GM23248 (cell line): ENCODE results near the gene PRDM16. TPM values are rescaled to one million over a fixed set of nuclear protein-coding genes. Genes with fewer than 3 reads are reported as not detected.

ENCODE experiments used
- DNase-seq: peaks from one replicate; pipeline ENCODE4 v3.0.0-alpha.2; 2015
- H2AFZ ChIP-seq: fragments of 200-600 bp; sonication (generic); 2 replicates; pipeline ENCODE4 v1.6.1; 2016; ENCODE audit warnings: antibody characterized with exemption
- H3F3A ChIP-seq: fragments of 200-600 bp; sonication (generic); 2 replicates; pipeline ENCODE4 v1.6.1; 2016; ENCODE audit warnings: mild to moderate bottlenecking, antibody characterized with exemption, mixed run types; ENCODE audit not compliant: insufficient read depth
- H3K27ac ChIP-seq: fragments of 200-600 bp; sonication (generic); 2 replicates; pipeline ENCODE4 v1.5.1; 2016; ENCODE audit warnings: mild to moderate bottlenecking
- H3K27me3 ChIP-seq: fragments of 200-600 bp; sonication (generic); replicated peaks from 2 replicates; pipeline ENCODE4 v1.6.1; 2016; ENCODE audit warnings: mild to moderate bottlenecking; ENCODE audit not compliant: insufficient read depth
- H3K36me3 ChIP-seq: fragments of 200-600 bp; sonication (generic); 2 replicates; pipeline ENCODE4 v1.6.1; 2016; ENCODE audit warnings: low read depth, mild to moderate bottlenecking
- H3K4me1 ChIP-seq: fragments of 200-600 bp; sonication (generic); 2 replicates; pipeline ENCODE4 v1.6.1; 2016; ENCODE audit warnings: mild to moderate bottlenecking; ENCODE audit not compliant: insufficient read depth
- H3K4me2 ChIP-seq: fragments of 200-600 bp; sonication (generic); one replicate; pipeline ENCODE4 v1.6.1; 2016; ENCODE audit warnings: mild to moderate bottlenecking; ENCODE audit not compliant: unreplicated experiment
- H3K4me3 ChIP-seq: fragments of 200-600 bp; sonication (generic); 2 replicates; pipeline ENCODE4 v1.5.1; 2016; ENCODE audit warnings: mild to moderate bottlenecking
- H3K79me2 ChIP-seq: fragments of 200-600 bp; sonication (generic); 2 replicates; pipeline ENCODE4 v1.6.1; 2016; ENCODE audit warnings: mild to moderate bottlenecking; ENCODE audit not compliant: insufficient read depth
- H3K9ac ChIP-seq: fragments of 200-600 bp; sonication (generic); 2 replicates; pipeline ENCODE4 v1.6.1; 2016; ENCODE audit warnings: mild to moderate bottlenecking
- H3K9me2 ChIP-seq: fragments of 200-600 bp; sonication (generic); 2 replicates; pipeline ENCODE4 v1.6.1; 2016; ENCODE audit warnings: mixed run types, mild to moderate bottlenecking, moderate library complexity; ENCODE audit not compliant: insufficient read depth
- H3K9me3 ChIP-seq: fragments of 200-600 bp; sonication (generic); one replicate; pipeline ENCODE4 v1.6.1; 2017; ENCODE audit warnings: low read depth
- H4K20me1 ChIP-seq: fragments of 200-600 bp; sonication (generic); 2 replicates; pipeline ENCODE4 v1.6.0; 2016; ENCODE audit not compliant: insufficient read depth
- EZH2 ChIP-seq: fragments of 200-600 bp; sonication (generic); IDR thresholded peaks from 2 replicates; pipeline ENCODE4 v1.6.1; 2018; ENCODE audit warnings: antibody characterized with exemption, mild to moderate bottlenecking; ENCODE audit not compliant: insufficient read depth, poor library complexity, severe bottlenecking
- EZH2phosphoT487 ChIP-seq: fragments of 200-600 bp; sonication (generic); IDR thresholded peaks from 2 replicates; pipeline ENCODE4 v1.6.1; 2018; ENCODE audit warnings: antibody characterized with exemption, moderate library complexity, mild to moderate bottlenecking, low read depth; ENCODE audit not compliant: insufficient read depth
- WGBS, 2 experiments: methylation state at CpG; one replicate each; pipeline ENCODE4 v1.1.6; 2015 to 2017; ENCODE audit warnings: low lambda C conversion rate in 2 of 2, low coverage in 1 of 2; ENCODE audit errors: missing lambda C conversion rate in 2 of 2; 5-methylcytosine and 5-hydroxymethylcytosine counted together
- in situ Hi-C: fragments of 300-500 bp; cut with MboI; formaldehyde crosslinking; loops from 2 replicates; pipeline ENCODE4 v1.15.0; 2020
- polyA plus RNA-seq: library from polyadenylated mRNA; unstranded; fragments of >200 nt; fragmentation: Nextera tagmentation; extraction: Ambion mirVana; gene quantifications from 2 replicates; pipeline ENCODE4 v1.2.1, GENCODE V29; 2016
- total RNA-seq: library from RNA; depleted of rRNA; stranded (reverse); fragments of >200 nt; shearing (Covaris generic); gene quantifications from 2 replicates; pipeline ENCODE4 v1.2.3, GENCODE V29; 2014

Gene PRDM16
- total and polyA plus RNA-seq, 2 experiments from 2014 or later: 0.18 TPM; not detected in 1

DNA sequence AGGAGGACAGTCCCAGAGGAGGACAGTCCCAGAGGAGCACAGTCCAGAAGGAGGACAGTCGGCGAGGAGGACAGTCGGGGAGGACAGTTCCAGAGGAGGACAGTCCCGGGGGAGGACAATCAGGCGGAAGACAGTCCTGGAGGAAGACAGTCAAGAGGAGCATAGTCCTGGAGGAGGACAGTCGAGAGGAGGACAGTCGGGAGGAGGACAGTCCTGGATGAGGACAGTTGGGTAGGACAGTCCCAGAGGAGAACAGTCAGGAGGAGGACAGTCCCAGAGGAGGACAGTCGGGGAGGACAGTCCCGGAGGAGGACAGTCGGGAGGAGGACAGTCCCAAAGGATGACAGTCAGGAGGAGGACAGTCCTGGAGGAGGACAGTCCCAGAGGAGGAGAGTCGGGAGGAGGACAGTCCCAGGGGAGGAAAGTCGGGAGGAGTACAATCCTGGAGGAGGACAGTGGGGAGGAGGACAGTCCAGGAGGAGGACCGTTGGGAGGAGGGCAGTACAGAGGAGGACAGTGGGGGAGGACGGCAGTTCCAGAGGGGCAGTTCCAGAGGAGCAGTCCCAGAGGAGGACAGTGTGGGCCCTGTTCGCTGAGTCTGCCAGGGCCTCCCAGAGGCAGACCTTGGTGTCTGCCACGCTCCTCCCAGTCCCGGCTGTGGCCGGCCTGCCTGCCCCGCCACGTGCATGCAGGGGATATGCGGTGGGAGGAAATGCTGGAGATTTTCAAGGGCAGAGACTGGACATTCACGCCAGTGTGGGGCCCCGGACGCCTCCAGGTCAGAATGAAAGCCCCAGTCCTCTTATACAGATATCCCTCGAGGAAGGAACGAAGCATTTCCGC, 201.6 kb downstream of the PRDM16 start:
- H3F3A ChIP-seq: no peaks in the 10 kb centered on the region
- WGBS, 2 experiments: 51 to 59% methylated on average over 27 of the region's 27 CpGs
- H3K36me3 ChIP-seq: no peaks in the 10 kb centered on the region
- peaks cover 4% of the 10 kb centered on the region; the same call in 1 of the 2 replicates for H3K27me3 ChIP-seq
- no peak overlapping the region for H3K4me3 ChIP-seq
- no peaks in the 10 kb centered on the region for H3K9me3 ChIP-seq
- H3K4me1 ChIP-seq: no peaks in the 10 kb centered on the region
- TF ChIP-seq EZH2 (no peak), EZH2phosphoT487 (no peak)
- in situ Hi-C loops: no loop called here
- no peak overlapping the region for H3K27ac ChIP-seq
- H3K79me2 ChIP-seq: no peaks in the 10 kb centered on the region
- no peak for DNase-seq
- H3K4me2 ChIP-seq: no peak overlapping the region
- no peaks in the 10 kb centered on the region for H4K20me1 ChIP-seq
- H3K9ac ChIP-seq: no peak overlapping the region
- H3K9me2 ChIP-seq: no peaks in the 10 kb centered on the region
- no peak overlapping the region for H2AFZ ChIP-seq

DNA sequence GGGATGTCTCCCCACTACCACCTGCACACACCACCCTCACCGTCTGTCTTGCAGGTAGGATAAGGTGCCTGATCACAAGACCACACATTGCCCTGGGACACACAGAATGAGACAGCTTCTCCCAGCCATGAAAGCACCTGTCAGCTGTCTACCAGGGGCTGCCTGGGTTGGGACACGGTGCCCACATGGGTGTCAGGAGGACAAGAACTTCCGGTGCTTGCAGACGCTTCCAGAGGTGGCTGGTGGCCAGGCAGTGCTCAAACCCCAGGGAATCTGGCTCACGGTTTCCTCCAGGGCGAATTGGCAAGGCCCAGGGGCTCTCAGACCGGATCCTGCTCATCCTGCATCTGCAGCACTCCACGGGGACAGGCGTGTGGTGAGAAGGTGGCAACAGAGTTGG, 202.9 kb downstream of the PRDM16 start:
- no peak overlapping the region for H3K9ac ChIP-seq
- H2AFZ ChIP-seq: no peak overlapping the region
- H3K36me3 ChIP-seq: no peaks in the 10 kb centered on the region
- TF ChIP-seq EZH2: no peak
- TF ChIP-seq EZH2phosphoT487: no peak
- no peaks in the 10 kb centered on the region for H3K9me3 ChIP-seq
- no peaks in the 10 kb centered on the region for H4K20me1 ChIP-seq
- peaks cover 4% of the 10 kb centered on the region; the same call in 1 of the 2 replicates for H3K27me3 ChIP-seq
- no peak overlapping the region for H3K27ac ChIP-seq
- in situ Hi-C loops: no loop called here
- H3K79me2 ChIP-seq: no peaks in the 10 kb centered on the region
- H3K4me1 ChIP-seq: no peaks in the 10 kb centered on the region
- 54 to 57% methylated on average over 9 of the region's 9 CpGs for WGBS, 2 experiments
- H3F3A ChIP-seq: no peaks in the 10 kb centered on the region
- no peak overlapping the region for H3K4me2 ChIP-seq
- no peak overlapping the region for H3K4me3 ChIP-seq
- H3K9me2 ChIP-seq: no peaks in the 10 kb centered on the region
- no peak for DNase-seq

DNA sequence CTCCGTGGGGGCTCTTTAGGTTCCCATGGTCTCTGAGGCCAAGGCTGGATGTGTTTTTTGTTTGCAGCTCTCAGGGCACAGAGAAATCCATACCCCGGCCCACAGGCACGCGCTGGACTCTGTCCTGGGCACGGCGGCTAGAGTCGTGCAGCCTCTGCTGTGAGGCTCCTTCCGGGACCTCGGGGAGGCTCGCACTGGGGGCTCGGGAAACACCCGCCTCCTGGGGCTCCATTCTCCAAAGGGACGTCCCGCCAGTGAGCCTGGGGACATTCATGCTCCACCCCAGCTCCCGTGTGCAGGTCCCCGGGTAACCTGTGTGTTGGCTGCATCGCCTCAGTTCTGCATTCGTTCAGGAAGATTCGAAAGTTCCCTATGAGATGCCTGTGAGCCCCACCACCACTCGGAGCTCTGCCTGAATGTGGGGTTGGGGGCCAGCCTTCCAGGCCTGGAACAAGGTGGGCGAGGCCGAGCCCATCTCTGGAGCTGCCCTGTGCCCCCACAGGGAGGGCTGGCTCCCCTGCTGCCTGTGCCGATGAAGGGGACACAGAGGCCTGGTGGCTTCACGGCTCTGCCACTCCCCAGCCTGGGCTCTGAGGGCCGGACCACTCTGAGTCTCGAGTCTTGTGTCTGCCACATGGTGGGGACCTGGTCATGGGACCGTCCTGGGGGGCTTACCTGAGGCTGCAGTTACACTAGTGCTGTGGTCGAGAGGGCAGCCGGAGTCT, 203.5 kb downstream of the PRDM16 start:
- H4K20me1 ChIP-seq: no peaks in the 10 kb centered on the region
- DNase-seq: no peak
- 45 to 52% methylated on average over 21 to 29 of the region's 29 CpGs for WGBS, 2 experiments
- H3K79me2 ChIP-seq: no peaks in the 10 kb centered on the region
- no peaks in the 10 kb centered on the region for H3K4me1 ChIP-seq
- no peak overlapping the region for H3K27ac ChIP-seq
- no peak overlapping the region for H3K4me3 ChIP-seq
- TF ChIP-seq EZH2 (no peak), EZH2phosphoT487 (no peak)
- H3K27me3 ChIP-seq: peaks cover 4% of the 10 kb centered on the region; the same call in 1 of the 2 replicates
- H3K4me2 ChIP-seq: no peak overlapping the region
- in situ Hi-C loops: no loop called here
- H3F3A ChIP-seq: no peaks in the 10 kb centered on the region
- H3K9ac ChIP-seq: no peak overlapping the region
- no peaks in the 10 kb centered on the region for H3K9me2 ChIP-seq
- H3K36me3 ChIP-seq: no peaks in the 10 kb centered on the region
- no peak overlapping the region for H2AFZ ChIP-seq
- no peaks in the 10 kb centered on the region for H3K9me3 ChIP-seq

DNA sequence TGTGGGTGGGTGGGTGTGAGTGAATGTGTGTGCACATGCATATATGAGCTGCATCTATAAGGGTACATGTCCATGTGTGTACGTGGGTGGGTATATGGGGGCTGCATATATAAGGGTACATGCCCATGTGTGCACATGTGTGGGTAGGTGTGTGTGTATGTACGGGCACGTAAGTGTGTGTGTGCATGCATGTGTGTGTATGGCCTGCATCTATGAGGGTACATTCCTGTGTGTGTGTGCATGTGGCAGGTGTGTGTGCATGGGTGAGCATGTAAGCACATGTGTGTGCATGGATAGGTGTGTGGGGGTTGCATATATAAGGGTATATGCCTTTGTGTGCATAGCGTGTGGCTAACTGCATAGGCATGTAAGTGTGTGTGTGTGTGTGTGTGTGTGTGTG, 204.4 kb downstream of the PRDM16 start:
- no peaks in the 10 kb centered on the region for H3K36me3 ChIP-seq
- H3K9me3 ChIP-seq: no peaks in the 10 kb centered on the region
- no peak overlapping the region for H3K27ac ChIP-seq
- H3K9ac ChIP-seq: no peak overlapping the region
- H2AFZ ChIP-seq: no peak overlapping the region
- DNase-seq: no peak
- H3K4me2 ChIP-seq: no peak overlapping the region
- H3K4me1 ChIP-seq: no peaks in the 10 kb centered on the region
- H4K20me1 ChIP-seq: no peaks in the 10 kb centered on the region
- H3K4me3 ChIP-seq: no peak overlapping the region
- no peaks in the 10 kb centered on the region for H3F3A ChIP-seq
- in situ Hi-C loops: no loop called here
- WGBS, 2 experiments: 76 to 81% methylated on average over 4 of the region's 4 CpGs
- no peaks in the 10 kb centered on the region for H3K79me2 ChIP-seq
- no peak for TF ChIP-seq EZH2
- TF ChIP-seq EZH2phosphoT487: no peak
- H3K27me3 ChIP-seq: peaks cover 4% of the 10 kb centered on the region; the same call in 1 of the 2 replicates
- no peaks in the 10 kb centered on the region for H3K9me2 ChIP-seq
